NCI-H748 treated with DMSO at 0.1 percent for 48 hours (cell line): ENCODE results near the gene VPS13C.
A peak's percentile ranks its signal among the peaks of the same experiment; 100 is the strongest.
"Not testable (repeated sequence)": the region's sequence is repeated elsewhere in the genome, so short reads cannot be mapped to it uniquely, and the experiment has no call there.

Experiments
- DNase-seq: peaks from one replicate; lab custom pipeline; 2025; lab: John Stamatoyannopoulos, UW

VPS13C gene

DNA sequence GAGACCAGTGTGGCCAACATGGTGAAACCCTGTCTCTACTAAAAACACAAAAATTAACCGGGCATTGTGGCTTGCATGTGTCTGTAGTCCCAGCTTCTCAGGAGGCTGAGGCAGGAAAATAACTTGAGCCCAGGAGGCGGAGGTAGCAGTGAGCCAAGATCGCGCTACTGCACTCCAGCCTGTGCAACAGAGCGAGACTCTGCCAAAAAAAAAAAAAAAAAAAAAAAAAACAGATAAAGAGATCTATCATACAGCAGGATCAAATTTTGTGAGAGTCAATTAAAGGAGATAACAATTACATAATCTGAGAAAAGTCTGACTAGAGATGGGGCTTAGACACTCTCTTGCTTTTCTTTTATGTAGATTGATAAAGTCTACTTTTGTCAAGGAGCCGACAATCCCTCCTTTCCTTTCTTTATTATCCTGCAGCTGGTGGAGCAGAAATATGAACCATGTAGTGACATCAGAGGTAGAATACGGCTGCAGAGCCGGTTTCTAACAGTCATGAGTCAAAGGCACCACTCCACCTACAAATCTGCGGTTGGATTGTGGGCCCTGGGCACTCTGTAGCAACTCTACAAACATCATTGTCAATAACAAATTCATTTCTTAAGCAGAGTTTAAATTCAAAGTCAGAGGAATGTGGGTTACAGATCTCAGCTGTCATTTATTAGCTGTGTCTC, 15.5 kb upstream of the VPS13C start:
- DNase-seq, result peak; percentile 45

DNA sequence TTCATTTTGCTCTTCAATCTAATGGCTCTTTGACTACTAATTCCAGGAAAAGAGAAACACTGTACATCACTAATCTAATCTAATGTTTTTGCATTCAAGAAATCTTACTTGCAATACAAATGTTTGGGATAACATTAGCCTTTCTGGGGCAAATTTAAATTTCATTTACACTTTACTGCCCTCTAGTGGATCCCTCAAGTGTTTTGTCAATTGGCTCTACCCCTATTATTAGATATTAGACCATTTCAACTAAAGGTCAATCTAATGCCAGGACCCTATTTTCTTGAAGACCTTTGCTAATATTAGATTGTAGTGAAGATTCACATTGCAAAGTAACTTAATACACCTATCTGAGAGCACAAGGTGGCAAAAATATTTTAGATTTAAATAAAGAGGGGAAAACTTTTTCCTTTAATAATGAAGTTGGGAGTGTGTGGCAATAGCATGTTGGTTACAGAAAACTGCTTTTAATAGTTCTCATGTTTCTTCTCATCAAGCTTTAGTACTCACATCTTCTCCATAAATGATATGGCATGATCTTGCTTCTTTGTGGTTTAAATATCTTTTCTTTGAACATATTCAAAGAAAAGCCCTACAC, 11.6 kb upstream of the VPS13C start:
- DNase-seq, result peak; percentile 44

- no peak for DNase-seq
Observed at GRCh38 chr15:62069551-62069950, 9.3 kb upstream of the VPS13C start.

- DNase-seq, result no peak
Observed at GRCh38 chr15:62068810-62069167, 8.5 kb upstream of the VPS13C start.

GRCh38 chr15:62068071-62068809, 8.0 kb upstream of the VPS13C start:
- no peak for DNase-seq

DNA sequence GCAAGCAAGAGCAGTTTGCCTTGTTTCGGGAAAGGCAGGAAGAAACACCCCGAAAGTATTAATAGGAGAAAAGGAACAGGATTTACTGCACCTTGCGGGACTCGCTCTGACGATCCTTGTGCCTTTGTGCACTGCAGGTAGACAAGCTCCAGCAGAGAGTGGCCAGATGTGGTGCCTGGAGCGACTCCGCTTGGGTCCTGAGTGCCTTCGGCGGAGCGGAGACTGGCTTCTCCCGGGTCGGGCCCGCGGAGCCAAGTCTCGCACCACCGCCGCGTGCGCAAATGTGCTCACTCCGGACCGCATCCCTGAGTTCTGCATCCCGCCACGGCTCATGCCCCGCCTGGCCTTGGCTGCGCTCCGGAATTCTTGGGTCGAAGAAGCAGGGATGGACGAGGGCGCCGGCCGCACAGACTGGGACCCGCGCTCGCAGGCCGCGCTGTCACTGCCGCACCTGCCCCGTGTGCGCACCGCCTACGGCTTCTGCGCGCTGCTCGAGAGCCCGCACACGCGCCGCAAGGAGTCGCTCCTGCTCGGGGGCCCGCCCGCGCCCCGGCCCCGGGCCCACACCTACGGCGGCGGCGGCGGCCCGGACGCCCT, 7.3 kb upstream of the VPS13C start:
- no peak for DNase-seq

GRCh38 chr15:62066663-62067447, 6.6 kb upstream of the VPS13C start, which contains the start of gene C2CD4A:
Gene C2CD4A (plus strand): TSS chr15:62066977. CDS start chr15:62067614, 637 bp downstream.
- peak; percentile 84 for DNase-seq

DNA sequence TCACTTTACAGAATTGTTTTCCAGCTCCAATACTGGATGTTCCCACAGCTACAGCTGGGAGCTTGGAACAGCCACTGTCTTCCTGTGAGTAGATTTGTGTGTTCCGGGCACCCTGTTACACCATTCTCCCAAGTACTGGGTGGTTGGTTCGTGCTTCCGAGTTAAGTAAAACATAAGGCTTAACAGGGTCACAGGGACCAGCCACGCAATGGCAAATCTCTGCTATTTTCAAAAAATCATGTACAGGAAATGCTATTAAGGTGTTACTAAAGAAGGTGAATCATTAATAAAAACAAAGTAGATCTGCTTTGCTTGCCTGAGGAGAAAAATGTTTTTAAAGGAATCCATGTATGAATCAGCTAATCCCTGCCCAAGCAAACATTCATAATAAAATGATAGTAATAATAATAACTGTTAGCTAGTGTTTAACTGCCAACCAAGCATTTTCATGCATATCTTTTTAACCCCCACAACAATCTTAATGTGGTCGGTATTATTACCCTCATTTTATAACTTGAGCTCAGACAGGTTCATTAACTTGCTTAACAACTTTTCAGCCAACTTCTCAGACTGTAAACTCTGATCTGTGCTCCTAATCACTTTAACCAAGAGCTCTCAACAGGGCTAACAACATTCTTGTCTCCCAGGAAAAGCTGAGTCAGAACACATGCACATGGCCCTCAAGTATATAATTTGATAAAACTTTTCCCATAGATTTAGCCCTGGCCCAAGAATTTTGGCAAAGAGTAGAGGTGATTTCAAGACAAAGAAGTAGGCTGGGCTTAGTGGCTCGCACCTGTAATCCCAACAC, 3.8 kb upstream of the VPS13C start:
- DNase-seq, result no peak

- no peak for DNase-seq
Observed at GRCh38 chr15:62060896-62061280, 641 bp upstream of the VPS13C start.

- DNase-seq, result peak; percentile 6
Observed at GRCh38 chr15:62059816-62060112, 483 bp downstream of the VPS13C start.

- DNase-seq, result no peak
Observed at GRCh38 chr15:62059108-62059815, 985 bp downstream of the VPS13C start.

GRCh38 chr15:62058327-62059028, 1.8 kb downstream of the VPS13C start:
- DNase-seq, result no peak

DNA sequence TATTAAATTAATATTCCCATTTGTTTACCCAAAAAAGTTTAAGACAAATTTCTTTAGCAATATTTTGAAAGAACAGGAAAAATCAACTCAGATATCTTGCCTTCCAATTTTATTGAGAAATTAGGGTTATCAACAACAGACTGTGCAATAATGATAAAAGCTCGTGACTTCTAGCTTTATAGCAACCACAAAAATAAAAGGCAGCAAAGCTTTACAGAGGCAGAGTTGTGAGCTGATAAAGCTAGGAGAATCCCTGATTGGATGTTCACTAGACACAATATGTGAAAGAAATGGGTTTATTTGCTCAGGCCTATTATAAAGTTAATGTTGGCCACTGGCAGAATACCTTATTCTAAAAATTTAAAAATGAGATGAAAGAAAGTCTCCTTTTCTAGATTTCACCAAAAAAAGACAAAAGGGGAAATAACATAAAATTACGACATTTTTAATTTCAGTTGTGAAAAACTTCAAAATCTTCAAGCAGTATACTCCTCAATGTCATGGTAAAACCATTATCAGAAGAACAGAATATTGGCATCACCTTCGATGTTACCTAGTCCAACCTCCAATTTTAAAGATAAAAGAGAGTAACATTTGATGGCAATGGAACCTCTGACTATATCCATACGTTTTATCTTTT, 2.8 kb downstream of the VPS13C start:
- no peak for DNase-seq

- DNase-seq, result no peak
Observed at GRCh38 chr15:62054979-62055378, 5.3 kb downstream of the VPS13C start.

- no peak for DNase-seq
Observed at GRCh38 chr15:62053439-62054085, 6.7 kb downstream of the VPS13C start.

DNA sequence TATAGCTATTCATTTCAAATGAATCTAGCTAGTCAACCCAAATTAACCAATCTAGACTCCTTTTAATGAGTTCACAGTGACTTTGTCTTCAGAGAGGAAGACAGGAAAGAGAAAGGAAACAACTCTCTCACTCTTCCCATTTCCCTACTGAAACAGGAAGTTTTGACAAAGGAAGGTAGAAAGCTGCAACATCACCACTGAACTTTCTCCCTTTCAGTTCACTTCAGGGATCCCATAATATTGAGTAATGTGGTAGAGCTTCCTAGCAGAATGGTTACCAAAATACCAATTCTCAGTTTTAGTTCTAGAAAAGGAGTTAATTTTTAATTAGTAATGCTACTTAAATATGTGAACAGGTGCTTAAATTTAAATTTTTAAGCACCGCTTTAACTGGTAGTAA, 7.5 kb downstream of the VPS13C start:
- DNase-seq, result no peak

- no peak for DNase-seq
Observed at GRCh38 chr15:62051166-62051565, 9.1 kb downstream of the VPS13C start.

- no peak for DNase-seq
Observed at GRCh38 chr15:62050115-62050514, 10.1 kb downstream of the VPS13C start.

DNA sequence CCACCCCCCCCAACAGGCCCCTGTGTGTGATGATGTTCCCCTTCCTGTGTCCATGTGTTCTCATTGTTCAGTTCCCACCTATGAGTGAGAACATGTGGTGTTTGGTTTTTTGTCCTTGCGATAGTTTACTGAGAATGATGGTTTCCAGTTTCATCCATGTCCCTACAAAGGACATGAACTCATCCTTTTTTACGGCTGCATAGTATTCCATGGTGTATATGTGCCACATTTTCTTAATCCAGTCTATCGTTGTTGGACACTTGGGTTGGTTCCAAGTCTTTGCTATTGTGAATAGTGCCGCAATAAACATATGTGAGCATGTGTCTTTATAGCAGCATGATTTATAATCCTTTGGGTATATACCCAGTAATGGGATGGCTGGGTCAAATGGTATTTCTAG, 12.0 kb downstream of the VPS13C start:
- DNase-seq, result not testable (repeated sequence)
